NK-92 treated with Interleukin-12 subunit alpha and Interleukin-12 subunit beta, amount 100 ng/mL, for 24 hours (cell line): ENCODE data around the gene HSPA1B.
"Not testable (repeated sequence)": the region's sequence is repeated elsewhere in the genome, so short reads cannot be mapped to it uniquely, and the experiment has no call there.

Experiments used
- DNase-seq: peaks from one replicate; lab custom pipeline; 2025; lab: John Stamatoyannopoulos, UW

Gene HSPA1B

DNA sequence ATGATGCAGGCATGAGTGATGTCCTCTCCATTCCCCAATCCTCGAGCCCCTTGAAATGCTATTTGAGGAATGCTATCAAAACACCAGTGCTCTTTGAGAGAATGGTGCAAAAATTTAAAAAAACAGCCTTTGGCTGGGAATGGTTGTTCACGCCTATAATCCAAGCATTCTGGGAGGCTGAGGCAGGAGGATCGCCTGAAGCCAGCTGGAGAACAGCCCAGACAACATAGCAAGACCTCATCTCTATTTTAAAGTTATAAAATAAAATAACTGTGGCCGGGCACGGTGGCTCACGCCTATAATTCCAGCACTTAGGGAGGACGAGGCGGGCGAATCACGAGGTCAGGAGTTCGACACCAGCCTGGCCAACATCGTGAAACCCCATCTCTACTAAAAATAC is 27.8 kb upstream of the HSPA1B start:
- no peak for DNase-seq

DNA sequence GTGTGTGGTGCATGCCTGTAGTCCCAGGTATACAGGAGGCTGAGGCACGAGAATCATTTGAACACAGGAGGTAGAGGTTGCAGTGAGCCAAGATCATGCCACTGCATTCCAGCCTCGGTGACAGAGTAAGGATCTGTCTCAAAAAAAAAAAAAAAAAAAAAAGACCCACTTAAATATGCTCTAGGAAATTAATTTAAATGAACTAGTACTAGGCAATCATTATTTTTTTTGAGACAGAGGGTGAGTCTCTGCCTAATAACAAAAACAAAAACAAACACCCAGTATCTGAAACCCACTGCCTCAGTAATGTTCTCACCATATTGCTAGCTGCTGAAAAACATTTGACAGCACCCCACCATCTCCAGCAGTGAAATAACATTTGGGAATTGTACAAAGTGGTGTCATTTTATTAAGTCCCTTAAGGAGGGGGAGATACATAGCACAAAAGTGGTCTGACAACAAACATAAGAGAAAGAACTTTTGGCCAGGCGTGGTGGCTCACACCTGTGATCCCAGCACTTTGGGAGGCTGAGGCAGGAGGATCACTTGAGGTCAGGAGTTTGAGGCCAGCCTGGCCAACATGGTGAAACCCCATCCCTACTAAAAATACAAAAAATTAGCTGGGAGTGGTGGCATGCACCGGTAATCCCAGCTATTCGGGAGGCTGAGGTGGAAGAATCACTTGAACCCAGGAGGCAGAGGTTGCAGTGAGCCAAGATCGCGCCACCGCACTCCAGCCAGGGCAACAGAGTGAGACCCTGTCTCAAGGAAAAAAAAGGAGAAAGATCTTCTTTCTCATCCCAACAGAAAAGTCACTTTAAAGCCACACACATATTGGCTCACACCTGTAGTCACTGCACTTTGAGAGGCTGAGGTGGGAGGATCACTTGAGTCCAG is 26.3 kb upstream of the HSPA1B start:
- not testable (repeated sequence) for DNase-seq

DNA sequence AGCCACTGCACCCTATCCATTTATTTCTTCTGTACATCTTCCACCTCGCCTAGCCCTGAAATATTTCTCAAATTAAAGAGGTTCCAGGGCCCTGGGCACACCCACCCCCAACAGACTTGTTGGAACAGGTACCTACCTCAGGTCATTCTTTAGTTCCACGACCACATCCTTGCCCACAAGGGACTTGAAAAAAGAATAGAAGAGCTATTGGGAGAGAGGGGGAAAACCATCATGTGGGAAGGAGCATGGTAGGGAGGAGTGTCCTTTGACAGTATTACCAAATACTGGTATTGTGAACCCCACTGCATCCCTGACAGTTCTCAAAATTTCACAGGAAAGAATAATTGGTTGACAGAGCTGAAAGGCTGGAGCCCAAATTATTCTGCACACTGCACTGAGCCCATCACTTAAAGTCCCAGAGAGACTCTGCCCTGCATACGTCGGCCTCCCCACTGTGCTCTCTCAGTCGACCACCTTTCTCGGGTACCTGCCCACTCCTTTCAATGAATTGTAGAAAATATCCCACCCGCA is 21.5 kb upstream of the HSPA1B start:
- no peak for DNase-seq

DNA sequence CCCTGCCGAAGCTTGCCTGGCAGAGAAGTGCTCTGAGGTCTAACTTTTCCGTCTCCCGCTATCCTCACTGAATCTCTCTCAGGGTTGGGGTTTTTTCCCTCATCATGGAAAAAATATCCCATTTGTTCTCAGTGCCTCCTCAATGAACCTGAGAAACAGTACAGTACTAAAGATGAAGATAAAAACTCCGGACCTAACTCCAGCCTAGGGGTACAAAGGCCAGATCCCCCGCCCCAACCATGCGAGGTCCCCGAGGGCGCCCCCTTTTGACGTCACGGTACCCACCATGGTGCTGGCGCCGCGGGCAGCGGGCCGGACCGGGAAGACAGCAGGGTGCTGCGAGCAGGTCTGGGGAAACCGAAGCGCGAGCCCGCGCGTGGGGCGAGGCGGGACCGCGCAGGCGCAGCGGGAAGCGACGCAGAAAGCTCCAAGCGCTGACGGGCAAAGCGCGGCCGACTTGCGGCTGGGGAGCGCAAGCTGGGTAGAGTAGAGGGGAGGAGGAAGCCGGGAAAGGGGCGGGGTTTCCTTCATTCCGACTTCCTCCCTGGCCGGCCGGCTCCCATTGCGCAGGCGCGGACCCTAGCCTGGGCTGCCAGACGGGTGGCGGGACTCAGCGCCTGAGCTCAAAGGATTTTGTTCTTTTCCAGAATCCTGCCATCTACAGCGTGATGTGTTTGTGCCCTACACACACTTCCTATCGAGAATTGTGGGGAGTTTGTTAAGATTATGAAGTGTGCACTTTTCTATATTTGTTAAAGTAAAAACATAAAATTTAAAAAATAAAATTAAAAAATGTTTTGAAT is 20.9 kb upstream of the HSPA1B start, which contains the start of gene LSM2:
TSS of gene LSM2 (minus strand) at position 497 of the 803 bp plus-strand sequence. CDS start at position 288, 209 bp downstream.
- DNase-seq: peak; percentile 98

DNA sequence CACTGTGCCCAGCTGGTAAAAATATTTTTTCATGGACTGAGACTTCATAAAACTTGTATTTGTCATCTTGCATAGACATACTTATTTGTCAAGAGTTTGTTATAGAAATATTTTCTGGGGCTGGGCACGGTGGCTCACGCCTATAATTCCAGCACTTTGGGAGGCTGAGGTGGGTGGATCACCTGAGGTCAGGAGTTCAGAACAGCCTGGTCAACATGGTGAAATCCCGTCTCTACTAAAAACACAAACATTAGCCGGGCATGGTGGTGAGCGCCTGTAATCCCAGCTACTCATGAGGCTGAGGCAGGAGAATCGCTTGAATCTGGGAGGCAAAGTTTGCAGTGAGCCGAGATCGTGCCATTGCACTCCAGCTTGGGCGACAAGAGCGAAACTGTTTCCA is 18.9 kb upstream of the HSPA1B start:
- DNase-seq: not testable (repeated sequence)

DNA sequence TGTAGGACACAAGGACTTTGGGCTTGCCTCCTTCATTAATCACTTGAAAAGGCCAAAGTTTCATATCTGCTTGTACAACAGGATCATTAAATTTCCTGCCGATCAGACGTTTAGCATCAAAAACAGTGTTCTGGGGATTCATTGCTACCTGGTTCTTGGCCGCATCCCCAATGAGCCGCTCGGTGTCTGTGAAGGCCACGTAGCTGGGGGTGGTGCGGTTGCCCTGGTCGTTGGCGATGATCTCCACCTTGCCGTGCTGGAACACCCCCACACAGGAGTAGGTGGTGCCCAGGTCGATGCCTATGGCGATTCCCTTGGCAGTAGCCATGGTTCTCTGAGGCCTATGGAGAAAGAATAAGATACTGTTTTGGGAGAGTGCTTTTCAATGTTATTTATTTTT is 15.9 kb upstream of the HSPA1B start:
- no peak for DNase-seq

DNA sequence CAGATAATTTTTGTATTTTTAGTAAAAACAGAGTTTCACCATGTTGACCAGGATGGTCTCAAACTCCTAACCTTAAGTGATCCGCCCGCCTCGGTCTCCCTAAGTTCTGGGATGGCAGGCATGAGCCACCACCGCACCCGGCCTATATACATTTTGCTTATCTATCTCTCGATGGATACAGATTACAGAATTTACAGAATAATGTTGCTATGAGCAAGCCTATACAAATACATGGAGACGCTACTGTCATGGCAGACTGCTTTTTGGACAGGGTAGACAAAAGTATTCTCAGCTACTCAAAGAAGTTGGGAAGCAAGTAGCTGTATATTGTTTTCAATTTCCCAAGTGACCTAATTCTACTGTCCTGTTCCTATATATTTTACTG is 14.1 kb upstream of the HSPA1B start:
- DNase-seq: no peak

DNA sequence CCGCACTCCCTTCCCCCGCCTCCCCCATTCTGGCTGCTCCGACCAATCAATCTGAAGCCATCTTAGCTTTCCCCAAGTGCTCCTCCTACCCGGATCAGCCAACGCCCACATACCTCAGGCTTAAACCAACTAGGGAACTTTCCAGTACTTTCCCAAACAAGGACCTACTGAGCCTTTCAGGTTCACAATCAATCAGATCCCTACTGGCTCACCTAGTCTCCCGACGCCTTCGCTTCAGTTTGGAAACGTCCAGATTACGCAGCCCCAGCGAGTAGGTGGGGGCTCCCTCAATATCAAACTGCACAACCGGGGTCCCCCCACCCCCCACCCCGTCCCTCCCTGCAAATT is 12.9 kb upstream of the HSPA1B start:
- no peak for DNase-seq

DNA sequence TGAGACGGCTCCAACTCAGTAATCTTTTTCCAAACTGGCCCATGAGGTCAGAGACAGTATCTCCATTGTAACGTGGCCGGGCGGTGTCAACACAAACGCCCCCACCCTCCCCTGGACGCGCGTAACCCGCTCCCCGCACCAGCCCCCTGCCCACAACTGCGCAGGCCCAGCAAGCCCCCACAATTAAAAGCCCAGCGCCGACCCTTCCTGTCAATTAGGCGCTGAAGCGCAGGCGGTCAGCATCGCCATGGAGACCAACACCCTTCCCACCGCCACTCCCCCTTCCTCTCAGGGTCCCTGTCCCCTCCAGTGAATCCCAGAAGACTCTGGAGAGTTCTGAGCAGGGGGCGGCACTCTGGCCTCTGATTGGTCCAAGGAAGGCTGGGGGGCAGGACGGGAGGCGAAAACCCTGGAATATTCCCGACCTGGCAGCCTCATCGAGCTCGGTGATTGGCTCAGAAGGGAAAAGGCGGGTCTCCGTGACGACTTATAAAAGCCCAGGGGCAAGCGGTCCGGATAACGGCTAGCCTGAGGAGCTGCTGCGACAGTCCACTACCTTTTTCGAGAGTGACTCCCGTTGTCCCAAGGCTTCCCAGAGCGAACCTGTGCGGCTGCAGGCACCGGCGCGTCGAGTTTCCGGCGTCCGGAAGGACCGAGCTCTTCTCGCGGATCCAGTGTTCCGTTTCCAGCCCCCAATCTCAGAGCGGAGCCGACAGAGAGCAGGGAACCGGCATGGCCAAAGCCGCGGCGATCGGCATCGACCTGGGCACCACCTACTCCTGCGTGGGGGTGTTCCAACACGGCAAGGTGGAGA is 12.3 kb upstream of the HSPA1B start, which contains the start of the genes HSPA1A and HSPA1L:
TSS of gene HSPA1A (plus strand) at position 519 of the 814 bp plus-strand sequence. CDS start at position 733, 214 bp downstream.
TSS of gene HSPA1L (minus strand) at position 259 of the 814 bp plus-strand sequence. CDS start 3,311 bp downstream, outside the sequence.
- DNase-seq: no peak

DNA sequence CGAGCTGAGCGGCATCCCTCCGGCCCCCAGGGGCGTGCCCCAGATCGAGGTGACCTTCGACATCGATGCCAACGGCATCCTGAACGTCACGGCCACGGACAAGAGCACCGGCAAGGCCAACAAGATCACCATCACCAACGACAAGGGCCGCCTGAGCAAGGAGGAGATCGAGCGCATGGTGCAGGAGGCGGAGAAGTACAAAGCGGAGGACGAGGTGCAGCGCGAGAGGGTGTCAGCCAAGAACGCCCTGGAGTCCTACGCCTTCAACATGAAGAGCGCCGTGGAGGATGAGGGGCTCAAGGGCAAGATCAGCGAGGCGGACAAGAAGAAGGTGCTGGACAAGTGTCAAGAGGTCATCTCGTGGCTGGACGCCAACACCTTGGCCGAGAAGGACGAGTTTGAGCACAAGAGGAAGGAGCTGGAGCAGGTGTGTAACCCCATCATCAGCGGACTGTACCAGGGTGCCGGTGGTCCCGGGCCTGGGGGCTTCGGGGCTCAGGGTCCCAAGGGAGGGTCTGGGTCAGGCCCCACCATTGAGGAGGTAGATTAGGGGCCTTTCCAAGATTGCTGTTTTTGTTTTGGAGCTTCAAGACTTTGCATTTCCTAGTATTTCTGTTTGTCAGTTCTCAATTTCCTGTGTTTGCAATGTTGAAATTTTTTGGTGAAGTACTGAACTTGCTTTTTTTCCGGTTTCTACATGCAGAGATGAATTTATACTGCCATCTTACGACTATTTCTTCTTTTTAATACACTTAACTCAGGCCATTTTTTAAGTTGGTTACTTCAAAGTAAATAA is 10.2 kb upstream of the HSPA1B start:
- not testable (repeated sequence) for DNase-seq

DNA sequence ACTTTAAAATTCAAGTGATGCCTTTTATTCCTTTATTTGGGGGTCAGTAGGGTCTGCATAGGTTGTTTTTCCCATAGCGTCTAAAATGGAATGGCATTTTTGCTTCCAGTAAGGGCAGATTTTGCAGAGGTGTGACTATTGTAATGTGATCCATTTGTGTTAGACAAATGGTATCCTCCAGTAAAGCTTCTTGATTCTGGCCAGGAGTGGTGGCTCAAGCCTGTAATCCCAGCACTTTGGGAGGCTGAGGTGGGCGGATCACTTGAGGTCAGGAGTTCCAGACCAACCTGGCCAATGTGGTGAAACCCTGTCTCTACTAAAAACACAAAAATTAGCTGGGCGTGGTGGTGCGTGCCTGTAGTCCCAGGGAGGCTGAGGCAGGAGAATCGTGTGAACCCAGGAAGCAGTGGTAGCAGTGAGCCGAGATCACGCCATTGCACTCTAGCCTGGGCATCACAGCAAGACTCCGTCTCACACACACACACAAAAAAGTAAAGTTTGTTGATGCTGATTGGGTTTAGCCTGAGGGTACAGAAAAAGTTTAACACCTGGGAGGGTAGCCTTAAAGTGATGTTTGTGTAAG is 9.5 kb upstream of the HSPA1B start:
- not testable (repeated sequence) for DNase-seq

DNA sequence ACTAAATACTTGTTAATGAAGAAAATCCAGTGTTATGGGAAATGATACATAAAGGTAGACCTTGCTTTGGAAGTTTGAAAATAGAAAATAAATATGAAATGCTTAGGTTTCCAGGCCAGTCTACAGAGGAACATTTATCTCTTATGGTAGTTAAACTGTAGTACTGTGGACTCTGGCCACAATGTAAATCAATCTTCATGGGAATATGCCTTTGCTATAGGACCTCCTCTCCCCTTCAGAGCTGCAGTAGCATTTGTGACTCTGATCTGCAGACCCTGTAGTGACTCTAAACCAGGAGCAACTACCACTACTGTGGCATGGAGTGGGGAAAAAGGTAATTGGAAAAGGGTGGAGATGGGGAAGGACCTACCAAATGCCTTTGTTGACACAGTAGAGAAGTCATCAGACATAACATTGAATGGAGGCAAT is 7.7 kb upstream of the HSPA1B start:
- DNase-seq: no peak

DNA sequence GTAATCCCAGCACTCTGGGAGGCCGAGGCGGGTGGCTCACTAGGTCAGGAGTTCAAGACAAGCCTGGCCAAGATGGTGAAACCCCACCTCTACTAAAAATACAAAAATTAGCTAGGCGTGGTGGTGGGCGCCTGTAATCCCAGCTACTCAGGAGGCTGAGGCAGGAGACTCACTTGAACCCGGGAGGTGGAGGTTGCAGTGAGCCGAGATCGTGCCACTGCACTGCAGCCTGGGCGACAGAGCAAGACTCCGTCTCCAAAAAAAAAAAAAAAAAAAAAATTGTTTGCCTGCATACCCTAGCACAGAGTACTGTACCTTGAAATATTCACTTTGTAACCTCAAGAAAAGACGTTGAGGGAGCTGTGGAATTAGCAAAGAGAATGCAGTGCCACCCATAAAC is 7.1 kb upstream of the HSPA1B start:
- not testable (repeated sequence) for DNase-seq

DNA sequence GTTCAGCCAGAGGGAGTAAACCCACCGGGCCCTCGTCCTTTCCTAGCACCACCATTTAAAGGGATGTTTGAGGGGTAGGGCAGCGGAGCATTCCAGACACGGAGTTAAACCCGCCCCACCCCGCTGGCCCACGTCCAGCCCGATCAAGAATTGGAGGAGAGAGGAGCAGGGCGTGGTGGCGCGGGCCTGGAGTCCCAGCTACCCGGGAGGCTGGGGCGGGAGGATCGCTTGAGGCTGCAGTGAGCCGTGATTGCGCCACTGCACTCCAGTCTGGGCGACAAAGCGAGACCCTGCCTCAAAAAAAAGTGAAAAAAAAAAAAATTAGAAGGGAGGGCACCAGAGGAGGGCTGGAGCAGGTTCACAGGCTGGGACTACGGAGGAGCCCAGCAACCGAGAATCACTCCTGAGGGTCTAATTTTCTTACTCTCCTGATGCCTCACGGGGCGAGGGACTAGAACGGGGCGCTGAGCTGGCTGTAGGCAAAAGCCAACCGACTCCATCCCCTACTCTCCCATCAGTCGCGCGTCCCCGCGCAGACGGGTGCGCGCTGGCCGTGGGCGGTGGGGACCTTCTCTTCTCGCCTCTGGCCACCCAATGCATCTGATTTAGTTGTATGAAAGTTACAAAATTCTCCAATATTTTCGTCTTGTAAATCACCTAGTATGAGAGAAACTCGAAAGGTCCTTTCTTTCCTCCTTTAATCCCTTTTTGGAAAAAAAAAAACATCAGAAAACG is 6.1 kb upstream of the HSPA1B start:
- DNase-seq: peak; percentile 59

DNA sequence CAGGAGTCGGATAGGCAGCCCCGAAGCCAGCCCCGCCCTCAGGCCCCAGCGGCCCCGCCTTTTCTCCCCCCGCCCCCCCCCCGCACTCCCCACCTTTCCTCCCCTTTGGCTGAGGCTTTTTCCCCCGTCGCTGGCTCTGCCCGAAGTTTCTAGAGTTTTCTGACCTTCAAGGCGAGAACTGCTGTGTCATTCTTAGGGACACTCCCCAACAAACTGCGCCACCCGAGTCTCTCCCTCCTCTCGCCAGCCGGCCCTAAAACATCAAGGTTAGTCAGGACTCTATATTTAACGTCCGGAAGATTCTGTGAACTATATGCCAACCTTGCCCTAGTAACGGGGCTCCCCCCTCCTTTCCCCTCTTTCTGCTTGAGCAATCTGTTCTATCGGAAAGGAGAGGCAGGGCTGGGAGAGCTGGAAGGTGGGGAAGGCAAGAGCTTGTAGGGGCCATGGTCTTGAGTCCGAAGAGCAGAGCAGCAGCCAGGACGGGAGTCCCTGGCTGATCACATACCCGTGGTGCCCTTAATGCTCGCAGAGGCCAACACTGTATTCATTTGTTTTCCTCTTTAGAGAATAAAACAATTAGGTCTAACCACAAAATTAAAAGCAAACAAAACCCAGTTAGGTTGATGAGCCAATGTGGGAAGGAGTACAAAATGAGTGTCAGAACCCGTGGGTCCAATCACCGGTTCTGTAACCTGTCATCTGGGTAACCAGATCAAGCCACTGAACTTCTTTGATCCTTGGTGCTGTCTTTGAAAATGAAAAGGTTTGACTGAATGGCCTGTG is 5.3 kb upstream of the HSPA1B start:
- peak; percentile 70 for DNase-seq

DNA sequence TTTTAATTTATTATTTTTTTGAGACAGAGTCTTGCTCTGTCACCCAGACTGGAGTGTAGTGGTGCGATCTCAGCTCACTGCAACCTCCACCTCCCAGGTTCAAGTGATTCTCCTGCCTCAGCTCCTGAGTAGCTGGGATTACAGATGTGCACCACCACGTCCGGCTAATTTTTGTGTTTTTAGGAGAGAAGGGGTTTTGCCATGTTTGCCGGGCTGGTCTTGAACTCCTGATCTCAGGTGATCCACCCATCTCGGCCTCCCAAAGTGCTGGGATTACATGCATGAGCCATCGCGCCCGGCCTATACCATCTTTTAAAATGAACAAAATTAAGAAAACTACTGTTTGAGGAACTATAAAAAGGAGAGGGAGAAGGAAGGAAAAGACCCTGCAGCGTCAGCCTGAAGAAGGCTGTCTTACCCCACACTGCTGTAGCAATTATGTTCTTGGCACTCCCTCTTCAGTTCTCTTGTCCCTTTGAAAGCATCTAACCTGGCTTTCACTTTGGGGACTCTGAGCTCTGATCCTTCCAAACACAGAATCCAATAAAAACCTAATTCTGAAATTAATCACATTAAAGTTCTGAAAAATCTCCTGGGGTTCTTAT is 3.8 kb upstream of the HSPA1B start:
- not testable (repeated sequence) for DNase-seq

DNA sequence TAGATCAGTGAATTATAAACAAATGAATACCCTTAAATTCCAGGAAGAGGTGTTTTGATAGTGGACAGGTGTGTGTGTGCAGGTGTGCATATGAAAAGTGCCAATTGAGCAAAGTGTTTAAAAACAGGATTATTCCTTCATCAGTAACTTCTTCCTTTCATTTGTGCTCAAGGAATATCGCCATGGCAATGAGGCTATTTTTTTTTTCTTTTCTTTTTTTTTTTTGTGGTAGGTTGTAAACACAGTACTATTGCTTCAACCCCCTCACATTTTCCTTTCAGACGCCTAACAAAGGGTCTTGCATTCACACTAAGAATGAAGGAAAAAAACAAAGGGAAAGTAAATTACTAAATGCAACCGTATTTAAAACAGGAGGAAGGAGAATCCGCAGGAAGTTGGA is 2.0 kb upstream of the HSPA1B start:
- no peak for DNase-seq

DNA sequence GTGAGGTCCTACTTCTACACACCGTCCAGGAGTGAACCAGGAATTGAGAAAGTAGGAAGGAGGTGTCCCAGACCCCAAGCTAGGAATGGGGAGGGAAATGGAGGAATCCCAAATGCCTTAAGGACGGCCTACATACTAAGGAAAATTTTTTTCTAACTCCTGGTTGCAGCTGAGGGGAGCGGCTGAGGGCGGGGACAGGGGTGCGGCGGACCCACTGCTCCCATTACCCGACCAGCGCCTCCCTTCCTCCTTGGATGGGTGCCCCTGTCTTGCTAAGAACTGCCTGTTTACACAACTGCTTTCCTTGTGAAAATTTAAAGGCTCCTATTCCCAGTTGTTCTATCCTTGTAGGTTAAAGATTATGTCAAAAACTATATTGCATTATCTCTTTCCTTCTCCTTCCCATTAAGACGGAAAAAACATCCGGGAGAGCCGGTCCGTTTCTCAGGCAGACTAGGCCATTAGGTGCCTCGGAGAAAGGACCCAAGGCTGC is 699 bp upstream of the HSPA1B start:
- DNase-seq: no peak
